HG03354 (cell line): ENCODE data around the gene ZNF362.

Experiments
- ATAC-seq: cut with Tn5 transposase; IDR thresholded peaks from one replicate; pipeline ENCODE4 v1.9.1; 2021; ENCODE audit warnings: mild to moderate bottlenecking; ENCODE audit not compliant: unreplicated experiment, poor library complexity, severe bottlenecking

ZNF362 gene

GRCh38 chr1:33335020-33335419 lies 78.7 kb downstream of the ZNF362 start:
- no peak for ATAC-seq

- ATAC-seq, result no peak
These were observed 80.3 kb downstream of the ZNF362 start for GRCh38 chr1:33336580-33336979.

GRCh38 chr1:33337441-33337840 lies 81.1 kb downstream of the ZNF362 start:
- no peak for ATAC-seq

- ATAC-seq, result no peak
These were observed 81.8 kb downstream of the ZNF362 start for GRCh38 chr1:33338048-33338439.

GRCh38 chr1:33338440-33339211 lies 82.3 kb downstream of the ZNF362 start:
- ATAC-seq, result no peak

GRCh38 chr1:33339413-33339812 lies 83.1 kb downstream of the ZNF362 start:
- no peak for ATAC-seq

- ATAC-seq, result no peak
These were observed 84.9 kb downstream of the ZNF362 start for GRCh38 chr1:33341190-33341589.

- no peak for ATAC-seq
These were observed 85.9 kb downstream of the ZNF362 start for GRCh38 chr1:33342041-33342723.

- ATAC-seq, result no peak
These were observed 87.2 kb downstream of the ZNF362 start for GRCh38 chr1:33343539-33343938.

GRCh38 chr1:33344896-33345560 lies 88.7 kb downstream of the ZNF362 start:
- no peak for ATAC-seq

- no peak for ATAC-seq
These were observed 90.2 kb downstream of the ZNF362 start for GRCh38 chr1:33346533-33346926.

GRCh38 chr1:33346927-33347649 lies 90.8 kb downstream of the ZNF362 start:
- no peak for ATAC-seq

GRCh38 chr1:33347650-33347992 lies 91.3 kb downstream of the ZNF362 start:
- ATAC-seq, result no peak

- ATAC-seq, result no peak
These were observed 91.9 kb downstream of the ZNF362 start for GRCh38 chr1:33348194-33348593.

- no peak for ATAC-seq
These were observed 92.4 kb downstream of the ZNF362 start for GRCh38 chr1:33348676-33349080.

- ATAC-seq, result peak; percentile 39
These were observed 92.9 kb downstream of the ZNF362 start for GRCh38 chr1:33349081-33349759.

GRCh38 chr1:33349778-33350610 lies 93.7 kb downstream of the ZNF362 start:
- peak; percentile 76 for ATAC-seq
